K562 (cell line): ENCODE results near the gene INO80. TPM values are rescaled to one million over a fixed set of nuclear protein-coding genes. Genes with fewer than 3 reads are reported as not detected.
A peak's percentile ranks its signal among the peaks of the same experiment; 100 is the strongest.

Experiments
- ATF2 ChIP-seq: sonication (generic); formaldehyde crosslinking; IDR thresholded peaks from 2 replicates; pipeline ENCODE4 v1.8.1; 2022; ENCODE audit warnings: missing genetic modification reagents
- CTBP1 ChIP-seq: fragments of 450-650 bp; IDR thresholded peaks from 2 replicates; pipeline ENCODE4 v1.6.1; 2016; ENCODE audit warnings: borderline replicate concordance
- FOXA3 ChIP-seq, 2 experiments: fragments of 450-650 bp in 1 of 2; sonication (generic) in 1 of 2; formaldehyde crosslinking; IDR thresholded peaks in 1 of 2; conservative IDR thresholded peaks in 1 of 2; 2 replicates each; pipeline versions ENCODE4 v1.4.0 to v1.8.0; 2020 to 2022; ENCODE audit warnings: mild to moderate bottlenecking in 2 of 2, missing genetic modification reagents in 1 of 2
- FOXP1 ChIP-seq: sonication (generic); formaldehyde crosslinking; IDR thresholded peaks from 2 replicates; pipeline ENCODE4 v1.8.0; 2022; ENCODE audit warnings: mild to moderate bottlenecking, missing genetic modification reagents
- KAT2B ChIP-seq: IDR thresholded peaks from one replicate; pipeline ENCODE4 v1.6.1; 2012; ENCODE audit warnings: low read depth, mild to moderate bottlenecking, control low read depth, inconsistent platforms, low read length, moderate library complexity
- KLF6 ChIP-seq: fragments of 250-450 bp; sonication (Bioruptor Pico); IDR thresholded peaks from 2 replicates; pipeline ENCODE4 v1.4.0; 2020; ENCODE audit warnings: mild to moderate bottlenecking, moderate library complexity, borderline replicate concordance
- MAZ ChIP-seq, 2 experiments: fragments of 450-650 bp in 1 of 2; sonication (generic) in 1 of 2; formaldehyde crosslinking; IDR thresholded peaks in 1 of 2; conservative IDR thresholded peaks in 1 of 2; 2 replicates each; pipeline versions ENCODE4 v1.4.0 to v1.5.0; 2020; ENCODE audit warnings: mild to moderate bottlenecking in 1 of 2, missing genetic modification reagents in 1 of 2
- MEF2A ChIP-seq: IDR thresholded peaks from 2 replicates; pipeline ENCODE4 v1.6.1; 2011; ENCODE audit warnings: low read depth, mild to moderate bottlenecking, low read length, moderate library complexity; ENCODE audit not compliant: control insufficient read depth
- REST ChIP-seq, 2 experiments: fragments of 450-650 bp; formaldehyde crosslinking in 1 of 2; IDR thresholded peaks; 2 replicates each; pipeline versions ENCODE4 v1.4.0 to v1.6.1; 2014 to 2020; ENCODE audit warnings: mild to moderate bottlenecking in 2 of 2, borderline replicate concordance in 1 of 2, low read depth in 1 of 2
- RUNX1 ChIP-seq: sonication (generic); IDR thresholded peaks from 2 replicates; pipeline ENCODE4 v1.6.1; 2016; ENCODE audit warnings: antibody characterized with exemption, low read depth
- SPI1 ChIP-seq: IDR thresholded peaks from 2 replicates; pipeline ENCODE4 v1.6.1; 2011; ENCODE audit warnings: low read depth, low read length, control low read depth, borderline replicate concordance
- ZNF398 ChIP-seq: fragments of 250-450 bp; sonication (Bioruptor Pico); IDR thresholded peaks from 2 replicates; pipeline ENCODE4 v1.8.0; 2021; ENCODE audit warnings: moderate library complexity, mild to moderate bottlenecking, inconsistent platforms
- polyA plus RNA-seq, 8 experiments: library from polyadenylated mRNA; depleted of rRNA in 4 of 8; stranded (reverse) in 5 of 8; unstranded in 3 of 8; fragments of >200 nt; fragmentation: Nextera tagmentation in 2 of 8; fragmentation: Illumina TruSeq in 1 of 8; extraction: Ambion mirVana in 2 of 8; extraction: Trizol in 1 of 8; gene quantifications; 2 replicates each; pipeline versions ENCODE4 v1.2.1 to v1.2.3, GENCODE V29; 2011 to 2014; ENCODE audit warnings: inconsistent platforms in 1 of 8, missing spikeins in 1 of 8
- total RNA-seq, 7 experiments: library from RNA; depleted of rRNA in 6 of 7; stranded (reverse); fragments of >200 nt in 6 of 7; fragmentation: Illumina TruSeq in 2 of 7; extraction: Trizol in 2 of 7; gene quantifications; 2 replicates each; pipeline versions ENCODE4 v1.2.1 to v1.2.3, GENCODE V29; 2011 to 2021; ENCODE audit warnings: low replicate concordance in 1 of 7

INO80 gene
- total and polyA plus RNA-seq, 9 of the 15 experiments (the other 6 are each of a cell fraction or from before 2014, with no cell fraction given) = 1.1 to 25.7 (median 19.9) TPM

GRCh38 chr15:40930430-40931299, 185.4 kb downstream of the INO80 start (continued):
- TF ChIP-seq ZNF398 (CRISPR knock-in tag) = no peak
- peak; percentile 36 for TF ChIP-seq KAT2B
- TF ChIP-seq MAZ (CRISPR knock-in tag; conservative IDR thresholded peaks at IDR 0.05 in 1 of 2, IDR thresholded peaks at IDR 0.05 in 1 of 2) = peak; percentile 26 to 43; a peak in 2 of 4 replicates
- peak; percentile 66; the same call in 1 of the 2 replicates for TF ChIP-seq SPI1
- peak; percentile 85 for TF ChIP-seq CTBP1
- TF ChIP-seq FOXP1 (CRISPR knock-in tag) = peak; percentile 62; the same call in 1 of the 2 replicates
- 0 out of 2 replicates have a peak, but pooled peaks have one; percentile 13 for TF ChIP-seq RUNX1
- TF ChIP-seq KLF6 (CRISPR knock-in tag) = no peak
- TF ChIP-seq MEF2A = peak; percentile 72
- TF ChIP-seq REST (IDR thresholded peaks at IDR 0.05; ENCODE audit: borderline replicate concordance) = peak; percentile 19; the same call in 1 of the 2 replicates
- TF ChIP-seq REST (CRISPR knock-in tag; IDR thresholded peaks at IDR 0.05; ENCODE audit: low read depth) = no peak
- no peak for TF ChIP-seq ATF2 (CRISPR knock-in tag)
- TF ChIP-seq FOXA3 (CRISPR knock-in tag; conservative IDR thresholded peaks at IDR 0.05 in 1 of 2, IDR thresholded peaks at IDR 0.05 in 1 of 2) = 0 out of 4 replicates have a peak, but pooled peaks of 1 of the 2 experiments have one; percentile 45
